ENCODE results near the gene RAPSN.

The RAPSN gene

GRCh38 chr11:47413908-47414684 lies 34.8 kb downstream of the RAPSN start:
- no peak overlapping the region for H3K4me3 Mint-ChIP-seq
- CTCF ChIA-PET: interaction anchor here (0.5 to 7.8 kb wide), 3 partner anchors 22 to 332 kb away, joined by 3 to 133 read pairs (median 3); no protein-coding TSS in a partner anchor
- no peaks in the 10 kb centered on the region for H3K9me3 Mint-ChIP-seq
- no peak for DNase-seq
- H3K27me3 Mint-ChIP-seq: no peaks in the 10 kb centered on the region
- peak overlapping the region; percentile 42 for H3K27ac Mint-ChIP-seq
- H3K4me1 Mint-ChIP-seq: peaks cover 7% of the 10 kb centered on the region
- peaks cover 26% of the 10 kb centered on the region for H3K36me3 Mint-ChIP-seq

- H3K4me1 Mint-ChIP-seq: peaks cover 12% of the 10 kb centered on the region
- no peaks in the 10 kb centered on the region for H3K9me3 Mint-ChIP-seq
- H3K36me3 Mint-ChIP-seq: peaks cover 19% of the 10 kb centered on the region
- no peaks in the 10 kb centered on the region for H3K27me3 Mint-ChIP-seq
- CTCF ChIA-PET: interaction anchor here (2.3 to 7.8 kb wide), 2 partner anchors 41 to 235 kb away, joined by 7 to 133 read pairs; no protein-coding TSS in a partner anchor
- no peak overlapping the region for H3K4me3 Mint-ChIP-seq
- DNase-seq: no peak
- no peak overlapping the region for H3K27ac Mint-ChIP-seq
Measured at GRCh38 chr11:47413351-47413750, 35.6 kb downstream of the RAPSN start.

- Mint-ChIP-seq H3K9me3 (no peaks in the 10 kb centered on the region), H3K27ac (no peak overlapping the region), H3K36me3 (peaks cover 10% of the 10 kb centered on the region), H3K4me3 (no peak overlapping the region), H3K4me1 (peaks cover 21% of the 10 kb centered on the region), H3K27me3 (no peaks in the 10 kb centered on the region)
- peak; percentile 71 for DNase-seq
- CTCF ChIA-PET: interaction anchor here (0.6 to 7.8 kb wide), 28 partner anchors 9 to 350 kb away, joined by 3 to 133 read pairs (median 4); partner anchors contain the start of genes PSMC3 and SPI1
Measured at GRCh38 chr11:47411884-47412746, 36.8 kb downstream of the RAPSN start.

GRCh38 chr11:47410370-47411264 lies 38.3 kb downstream of the RAPSN start:
- no peak overlapping the region for H3K27ac Mint-ChIP-seq
- H3K4me3 Mint-ChIP-seq: no peak overlapping the region
- H3K9me3 Mint-ChIP-seq: no peaks in the 10 kb centered on the region
- H3K27me3 Mint-ChIP-seq: no peaks in the 10 kb centered on the region
- CTCF ChIA-PET: interaction anchor here (0.6 to 7.8 kb wide), 13 partner anchors 9 to 232 kb away, joined by 3 to 133 read pairs (median 8); partner anchors contain the start of gene PSMC3
- peaks cover 8% of the 10 kb centered on the region for H3K36me3 Mint-ChIP-seq
- peaks cover 25% of the 10 kb centered on the region for H3K4me1 Mint-ChIP-seq
- no peak for DNase-seq

GRCh38 chr11:47409440-47410369 lies 39.2 kb downstream of the RAPSN start:
- Mint-ChIP-seq H3K9me3 (no peaks in the 10 kb centered on the region), H3K27ac (peak overlapping the region; percentile 90), H3K36me3 (peaks cover 7% of the 10 kb centered on the region), H3K4me3 (peak overlapping the region; percentile 91), H3K4me1 (peaks cover 30% of the 10 kb centered on the region), H3K27me3 (no peaks in the 10 kb centered on the region)
- no peak for DNase-seq
- CTCF ChIA-PET: interaction anchor here (0.6 to 7.8 kb wide), 6 partner anchors 9 to 719 kb away, joined by 3 to 133 read pairs (median 3); no protein-coding TSS in a partner anchor

- DNase-seq: no peak
Measured at GRCh38 chr11:47408598-47409439, 40.1 kb downstream of the RAPSN start.

GRCh38 chr11:47407746-47408590 lies 41.0 kb downstream of the RAPSN start, which contains the start of gene SLC39A13:
Gene SLC39A13, plus strand, starts transcription at chr11:47408590. Its CDS starts 1,505 bp downstream, at chr11:47410095.
- DNase-seq: peak; percentile 92
- Mint-ChIP-seq H3K27ac (peak within 1 kb of the TSS; percentile 90), H3K27me3 (peaks cover 8% of the 10 kb centered on the region), H3K9me3 (no peaks in the 10 kb centered on the region), H3K4me1 (peaks cover 30% of the 10 kb centered on the region), H3K36me3 (peaks cover 1% of the 10 kb centered on the region), H3K4me3 (peak within 1 kb of the TSS; percentile 92)
- CTCF ChIA-PET: interaction anchor here (0.8 to 7.8 kb wide), 8 partner anchors 8 to 148 kb away, joined by 3 to 133 read pairs (median 3); no protein-coding TSS in a partner anchor

More at GRCh38 chr11:47408598-47409439, 40.1 kb downstream of the RAPSN start:
- Mint-ChIP-seq H3K27me3 (no peaks in the 10 kb centered on the region), H3K27ac (peak overlapping the region; percentile 90), H3K9me3 (no peaks in the 10 kb centered on the region), H3K36me3 (peaks cover 6% of the 10 kb centered on the region), H3K4me1 (peaks cover 30% of the 10 kb centered on the region), H3K4me3 (peak overlapping the region; percentile 91)
- CTCF ChIA-PET: interaction anchor here (0.8 to 7.8 kb wide), 4 partner anchors 9 to 231 kb away, joined by 3 to 133 read pairs (median 3); no protein-coding TSS in a partner anchor

- no peak for DNase-seq
- CTCF ChIA-PET: interaction anchor here (0.8 to 7.8 kb wide), 6 partner anchors 20 to 148 kb away, joined by 3 to 133 read pairs (median 4); no protein-coding TSS in a partner anchor
- peaks cover 30% of the 10 kb centered on the region for H3K4me1 Mint-ChIP-seq
- H3K36me3 Mint-ChIP-seq: no peaks in the 10 kb centered on the region
- H3K27ac Mint-ChIP-seq: peak overlapping the region; percentile 89
- H3K27me3 Mint-ChIP-seq: peaks cover 8% of the 10 kb centered on the region
- peak overlapping the region; percentile 92 for H3K4me3 Mint-ChIP-seq
- no peaks in the 10 kb centered on the region for H3K9me3 Mint-ChIP-seq
Measured at GRCh38 chr11:47406896-47407745, 41.8 kb downstream of the RAPSN start.

GRCh38 chr11:47403571-47403970 lies 45.4 kb downstream of the RAPSN start:
- Mint-ChIP-seq H3K9me3 (no peaks in the 10 kb centered on the region), H3K27me3 (peaks cover 8% of the 10 kb centered on the region), H3K36me3 (no peaks in the 10 kb centered on the region), H3K27ac (no peak overlapping the region), H3K4me3 (no peak overlapping the region), H3K4me1 (peaks cover 35% of the 10 kb centered on the region)
- DNase-seq: no peak
- CTCF ChIA-PET: interaction anchor here (3.3 kb wide), 1 partner anchor 30 kb away, joined by 14 read pairs; no protein-coding TSS in a partner anchor

- Mint-ChIP-seq H3K4me3 (no peak overlapping the region), H3K4me1 (peaks cover 38% of the 10 kb centered on the region), H3K9me3 (no peaks in the 10 kb centered on the region), H3K27ac (no peak overlapping the region), H3K27me3 (peaks cover 8% of the 10 kb centered on the region), H3K36me3 (no peaks in the 10 kb centered on the region)
- CTCF ChIA-PET: interaction anchor here (3.3 kb wide), 1 partner anchor 30 kb away, joined by 14 read pairs; no protein-coding TSS in a partner anchor
- DNase-seq: no peak
Measured at GRCh38 chr11:47403135-47403534, 45.8 kb downstream of the RAPSN start.
